ENCODE data around the gene TSPAN4. TPM values are rescaled to one million over a fixed set of nuclear protein-coding genes. Genes with fewer than 3 reads are reported as not detected.
A peak's percentile ranks its signal among the peaks of the same experiment; 100 is the strongest.

Gene TSPAN4
- total and polyA plus RNA-seq, 9 of the 15 experiments (the other 6 are each of a cell fraction or from before 2014, with no cell fraction given), result 0.07 to 31.0 (median 15.7) TPM

- TF ChIP-seq HMGXB4 (CRISPR knock-in tag; IDR thresholded peaks at IDR 0.05), result no peak
- 0 out of 2 replicates have a peak, but pooled peaks have one; percentile 5 for TF ChIP-seq FOXP1 (CRISPR knock-in tag; IDR thresholded peaks at IDR 0.05)
- TF ChIP-seq NFATC3 (IDR thresholded peaks at IDR 0.05), result no peak
- TF ChIP-seq ZNF77 (CRISPR knock-in tag; IDR thresholded peaks at IDR 0.05), result no peak
- no peak for TF ChIP-seq ZNF512 (tag; IDR thresholded peaks at IDR 0.05)
- peak; percentile 21 for TF ChIP-seq POLR2B (IDR thresholded peaks at IDR 0.05; ENCODE audit: low read depth, partially characterized antibody)
- no peak for TF ChIP-seq E2F3 (CRISPR knock-in tag; IDR thresholded peaks at IDR 0.05)
- TF ChIP-seq ZNF695 (CRISPR knock-in tag; IDR thresholded peaks at IDR 0.05), result no peak
- TF ChIP-seq CXXC5 (CRISPR knock-in tag; IDR thresholded peaks at IDR 0.05), result no peak
- no peak for TF ChIP-seq FOXK1 (CRISPR knock-in tag; IDR thresholded peaks at IDR 0.05; ENCODE audit: borderline replicate concordance)
- no peak for TF ChIP-seq ID3 (CRISPR knock-in tag; IDR thresholded peaks at IDR 0.05)
- TF ChIP-seq ID3 (tag; IDR thresholded peaks at IDR 0.05), result no peak
- TF ChIP-seq WHSC1 (IDR thresholded peaks at IDR 0.05; ENCODE audit: low read length), result no peak
- TF ChIP-seq PTTG1 (tag; IDR thresholded peaks at IDR 0.05; ENCODE audit: low read depth), result no peak
- TF ChIP-seq RNF219 (CRISPR knock-in tag; IDR thresholded peaks at IDR 0.05), result no peak
- TF ChIP-seq ZNF639 (CRISPR knock-in tag; conservative IDR thresholded peaks at IDR 0.05 in 1 of 2, IDR thresholded peaks at IDR 0.05 in 1 of 2), result no peak
- no peak for TF ChIP-seq ZNF274 (IDR thresholded peaks at IDR 0.05; ENCODE audit: borderline replicate concordance, low read depth, low read length)
- no peak for TF ChIP-seq ZNF740 (CRISPR knock-in tag; IDR thresholded peaks at IDR 0.05)
- no peak for TF ChIP-seq ZNF740 (tag; IDR thresholded peaks at IDR 0.05)
Observed at GRCh38 chr11:825366-826226, 17.1 kb upstream of the TSPAN4 start (continued).

Data from K562 (cell line).